Peyer's patch (tissue), 4 donors: ENCODE measurements around the gene ENO4. TPM values are rescaled to one million over a fixed set of nuclear protein-coding genes. Genes with fewer than 3 reads are reported as not detected.

Source experiments
- DNase-seq, 3 donors: peaks; one replicate each; pipeline ENCODE4 v3.0.0-alpha.2; 2017 to 2019
- H3K27ac ChIP-seq, 4 donors: fragments of 200-600 bp; sonication (generic); one replicate each; pipeline ENCODE4 v1.5.1; 2016 to 2019
- H3K27me3 ChIP-seq, 2 donors: fragments of 200-600 bp; sonication (generic); one replicate each; pipeline ENCODE4 v1.5.1; 2019
- H3K36me3 ChIP-seq, 3 donors: fragments of 200-600 bp; sonication (generic); one replicate each; pipeline ENCODE4 v1.5.1; 2016 to 2019
- H3K4me1 ChIP-seq, 4 donors: fragments of 200-600 bp; sonication (generic); one replicate each; pipeline ENCODE4 v1.5.1; 2016 to 2019
- H3K4me3 ChIP-seq, 4 donors: fragments of 200-600 bp; sonication (generic); 1 replicate in 3 of 4; 2 replicates in 1 of 4; pipeline ENCODE4 v1.5.1; 2016 to 2019; ENCODE audit warnings: mild to moderate bottlenecking in 1 of 4
- H3K9me3 ChIP-seq, 4 donors: fragments of 200-600 bp; sonication (generic); one replicate each; pipeline ENCODE4 v1.5.1; 2016 to 2019; ENCODE audit warnings: mild to moderate bottlenecking in 1 of 4
- POLR2A ChIP-seq, 2 donors: fragments of 450-650 bp; IDR thresholded peaks; one replicate each; pipeline ENCODE4 v1.5.1; 2017; ENCODE audit warnings: antibody characterized with exemption in 2 of 2, mild to moderate bottlenecking in 2 of 2, moderate library complexity in 2 of 2
- total RNA-seq, 4 donors: library from RNA; depleted of rRNA; stranded (reverse); fragments of >200 nt; gene quantifications; one replicate each; pipeline ENCODE4 v1.1.0, GENCODE V29; 2016
- TF ChIP-seq, protein P1 (sequence below), 6 experiments: fragments of 450-650 bp in 4 of 6; fragments of 200-600 bp in 2 of 6; sonication (generic) in 1 of 6; IDR thresholded peaks; one replicate each; pipeline ENCODE4 v1.5.1; 2017 to 2019; ENCODE audit warnings: antibody characterized with exemption in 6 of 6, mild to moderate bottlenecking in 3 of 6, moderate library complexity in 1 of 6

Gene ENO4
- total RNA-seq, 4 donors from 2014 or later, result not detected

DNA sequence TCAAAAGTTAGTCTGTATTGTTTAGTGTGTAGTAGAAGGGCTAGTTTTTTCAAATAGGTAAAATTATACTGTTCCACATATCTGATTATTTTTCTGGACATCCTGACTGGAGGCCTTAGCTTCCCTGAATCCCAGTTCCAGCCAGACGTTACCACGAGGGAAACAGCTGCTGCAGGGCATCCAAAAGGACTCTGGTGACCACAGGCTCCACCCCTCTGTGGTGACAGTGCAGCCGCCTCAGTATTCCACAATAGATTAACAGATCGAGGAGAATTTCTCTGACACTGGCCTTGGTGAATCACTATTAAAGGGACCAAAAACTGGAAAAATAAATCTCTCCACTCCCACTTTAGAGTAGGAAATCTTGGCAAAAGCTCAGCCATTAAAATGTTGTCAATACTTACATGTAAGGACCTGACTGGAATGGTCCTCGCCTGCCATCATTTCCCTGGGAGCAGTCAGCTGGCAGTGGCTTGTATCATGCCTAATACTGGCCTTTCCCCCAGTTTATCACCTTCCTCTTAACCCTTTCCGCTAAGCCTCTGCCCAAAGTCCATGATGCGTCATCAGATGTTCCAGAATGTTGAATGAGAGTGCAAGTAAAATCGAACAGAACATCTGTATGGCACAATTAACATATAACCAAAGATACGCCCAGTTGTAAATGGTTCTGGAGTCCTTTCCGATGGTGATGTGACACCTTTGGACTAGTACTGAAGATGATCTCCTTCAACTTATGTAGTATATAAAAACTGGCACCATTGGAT lies 31.6 kb downstream of the ENO4 start:
- Histone ChIP-seq H3K27me3 (no peaks in the 10 kb centered on the region), H3K4me3 (no peak overlapping the region), H3K4me1 (no peaks in the 10 kb centered on the region), H3K27ac (peak overlapping the region in 1 of 4 donors; percentile 36), H3K36me3 (no peaks in the 10 kb centered on the region), H3K9me3 (no peaks in the 10 kb centered on the region)
- peak in 1 of 3 donors; percentile 74 for DNase-seq
- TF ChIP-seq POLR2A (IDR thresholded peaks at IDR 0.05), result no peak
- TF ChIP-seq, protein P1, sequence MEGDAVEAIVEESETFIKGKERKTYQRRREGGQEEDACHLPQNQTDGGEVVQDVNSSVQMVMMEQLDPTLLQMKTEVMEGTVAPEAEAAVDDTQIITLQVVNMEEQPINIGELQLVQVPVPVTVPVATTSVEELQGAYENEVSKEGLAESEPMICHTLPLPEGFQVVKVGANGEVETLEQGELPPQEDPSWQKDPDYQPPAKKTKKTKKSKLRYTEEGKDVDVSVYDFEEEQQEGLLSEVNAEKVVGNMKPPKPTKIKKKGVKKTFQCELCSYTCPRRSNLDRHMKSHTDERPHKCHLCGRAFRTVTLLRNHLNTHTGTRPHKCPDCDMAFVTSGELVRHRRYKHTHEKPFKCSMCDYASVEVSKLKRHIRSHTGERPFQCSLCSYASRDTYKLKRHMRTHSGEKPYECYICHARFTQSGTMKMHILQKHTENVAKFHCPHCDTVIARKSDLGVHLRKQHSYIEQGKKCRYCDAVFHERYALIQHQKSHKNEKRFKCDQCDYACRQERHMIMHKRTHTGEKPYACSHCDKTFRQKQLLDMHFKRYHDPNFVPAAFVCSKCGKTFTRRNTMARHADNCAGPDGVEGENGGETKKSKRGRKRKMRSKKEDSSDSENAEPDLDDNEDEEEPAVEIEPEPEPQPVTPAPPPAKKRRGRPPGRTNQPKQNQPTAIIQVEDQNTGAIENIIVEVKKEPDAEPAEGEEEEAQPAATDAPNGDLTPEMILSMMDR (IDR thresholded peaks at IDR 0.05), result no peak

DNA sequence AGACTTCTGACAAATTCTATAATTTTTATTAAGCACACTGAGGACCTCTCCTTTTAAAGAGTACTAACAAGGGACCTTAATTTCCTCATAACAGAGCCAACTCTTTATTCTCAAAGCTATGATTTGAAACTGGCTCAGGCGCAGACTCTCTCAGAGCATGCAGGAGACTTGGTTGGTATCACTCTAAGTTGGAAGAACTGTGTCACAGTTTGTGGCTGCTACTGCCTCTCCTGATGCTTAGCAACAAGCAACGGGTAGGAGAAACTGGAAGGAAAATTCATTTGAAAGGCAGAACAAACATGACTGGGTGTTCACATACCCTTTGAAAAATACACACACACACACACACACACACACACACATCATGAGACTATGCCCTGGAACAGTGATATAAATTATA lies 33.3 kb downstream of the ENO4 start:
- TF ChIP-seq, protein P1 (IDR thresholded peaks at IDR 0.05), result no peak
- TF ChIP-seq POLR2A (IDR thresholded peaks at IDR 0.05), result no peak
- no peaks in the 10 kb centered on the region for H3K36me3 ChIP-seq
- no peaks in the 10 kb centered on the region for H3K27me3 ChIP-seq
- H3K9me3 ChIP-seq, result no peaks in the 10 kb centered on the region
- DNase-seq, result no peak
- no peak overlapping the region for H3K27ac ChIP-seq
- H3K4me3 ChIP-seq, result no peak overlapping the region
- no peaks in the 10 kb centered on the region for H3K4me1 ChIP-seq

DNA sequence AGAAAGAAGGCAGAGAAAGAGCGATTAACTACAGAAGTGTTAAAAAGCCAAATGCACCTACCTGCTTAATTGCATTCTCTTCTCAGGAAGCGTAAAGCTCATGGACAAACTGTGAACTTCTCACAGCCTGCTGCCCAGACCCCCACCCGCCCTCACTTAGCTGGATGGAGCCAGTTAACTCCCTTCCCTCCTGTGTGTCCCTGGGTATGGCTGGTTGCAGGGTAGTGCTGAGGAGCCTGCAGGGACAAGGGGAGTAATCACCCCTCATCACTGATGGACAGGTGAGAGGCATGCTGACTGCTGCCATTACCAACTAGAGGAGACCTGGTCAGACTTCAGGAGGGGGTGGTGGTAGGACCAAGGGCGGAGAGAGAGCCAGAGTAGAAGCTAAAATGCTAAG lies 37.5 kb downstream of the ENO4 start:
- Histone ChIP-seq H3K9me3 (no peaks in the 10 kb centered on the region), H3K4me3 (no peak overlapping the region), H3K36me3 (no peaks in the 10 kb centered on the region), H3K27me3 (no peaks in the 10 kb centered on the region), H3K4me1 (no peaks in the 10 kb centered on the region), H3K27ac (no peak overlapping the region)
- TF ChIP-seq POLR2A (IDR thresholded peaks at IDR 0.05), result no peak
- TF ChIP-seq, protein P1 (IDR thresholded peaks at IDR 0.05), result no peak
- DNase-seq, result no peak

DNA sequence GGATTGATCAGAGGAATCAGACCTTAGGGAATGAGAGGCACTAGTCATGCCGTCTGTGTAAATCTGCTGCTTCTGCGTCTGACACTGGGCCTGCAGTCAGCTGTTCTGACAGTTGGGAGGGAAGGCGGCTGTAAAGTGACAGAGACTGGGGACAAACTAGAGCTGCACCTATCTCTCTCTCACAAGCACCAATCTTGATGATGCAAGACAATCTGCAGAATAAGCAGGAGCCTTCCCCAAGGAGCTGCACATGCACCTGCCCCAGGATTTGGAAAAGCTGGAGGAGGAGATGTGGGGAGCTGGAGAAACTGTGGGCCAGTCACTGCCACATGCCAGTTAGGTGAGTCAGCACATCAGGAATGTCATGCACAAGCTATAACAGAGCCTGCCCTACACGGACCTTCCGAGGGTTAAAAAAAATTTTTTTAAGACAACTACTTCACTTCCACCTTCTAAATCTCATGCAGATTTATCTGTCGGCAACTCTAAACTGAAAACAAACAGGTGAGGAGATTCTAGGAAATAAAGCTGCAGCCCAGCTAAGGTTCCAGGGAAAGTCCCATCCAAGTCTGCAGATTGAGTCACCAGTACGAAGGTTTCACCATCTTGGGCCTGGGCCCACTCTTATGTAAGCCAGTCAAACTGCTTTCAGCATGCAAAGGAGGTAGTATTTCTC lies 39.2 kb downstream of the ENO4 start:
- DNase-seq, result peak in 1 of 3 donors; percentile 83

DNA sequence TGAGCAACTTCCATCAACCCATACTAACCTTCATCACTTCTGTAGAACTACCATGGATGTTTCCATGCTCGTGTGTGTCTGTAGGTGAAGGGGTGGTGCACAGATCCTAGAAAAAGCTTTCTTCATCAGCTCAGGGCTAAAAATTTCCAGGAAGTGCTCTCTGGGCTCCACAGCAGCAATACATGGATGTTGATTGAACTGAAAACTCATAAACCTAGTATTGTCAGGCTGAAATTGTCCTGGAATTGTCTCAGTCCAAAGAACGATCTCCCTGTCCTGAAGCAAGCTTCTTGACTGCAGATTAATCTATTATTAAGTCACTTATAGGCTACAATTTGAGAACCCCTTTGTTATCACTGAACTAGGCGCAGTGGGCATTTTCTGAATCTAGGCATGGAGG lies 39.8 kb downstream of the ENO4 start:
- H3K27me3 ChIP-seq, result no peaks in the 10 kb centered on the region
- TF ChIP-seq, protein P1 (IDR thresholded peaks at IDR 0.05), result no peak
- no peak for TF ChIP-seq POLR2A (IDR thresholded peaks at IDR 0.05)
- H3K27ac ChIP-seq, result peak overlapping the region in 3 of 4 donors; percentile 3 to 77 (median 47)
- no peaks in the 10 kb centered on the region for H3K4me1 ChIP-seq
- no peak for DNase-seq
- H3K36me3 ChIP-seq, result no peaks in the 10 kb centered on the region
- no peak overlapping the region for H3K4me3 ChIP-seq
- H3K9me3 ChIP-seq, result no peaks in the 10 kb centered on the region

More for the DNA sequence above, 39.2 kb downstream of the ENO4 start:
- TF ChIP-seq, protein P1 (IDR thresholded peaks at IDR 0.05), result no peak
- no peak for TF ChIP-seq POLR2A (IDR thresholded peaks at IDR 0.05)
- Histone ChIP-seq H3K4me1 (no peaks in the 10 kb centered on the region), H3K4me3 (no peak overlapping the region), H3K9me3 (no peaks in the 10 kb centered on the region), H3K27me3 (no peaks in the 10 kb centered on the region), H3K27ac (peak overlapping the region in 2 of 4 donors; percentile 22 to 77), H3K36me3 (no peaks in the 10 kb centered on the region)
